Mucosa of rectum (tissue), 2 donors: Measurements from ENCODE around the gene ZNF710.
A peak's percentile ranks its signal among the peaks of the same experiment; 100 is the strongest.
"Not testable (repeated sequence)": the region's sequence is repeated elsewhere in the genome, so short reads cannot be mapped to it uniquely, and the experiment has no call there.

Source experiments
- H3K27ac ChIP-seq, 2 donors: one replicate each; pipeline ENCODE4 v1.7.0; 2013; ENCODE audit warnings: inconsistent platforms in 2 of 2, low read depth in 2 of 2, low read length in 2 of 2
- H3K27me3 ChIP-seq, 2 donors: one replicate each; pipeline ENCODE4 v1.7.0; 2013; ENCODE audit warnings: low read length in 2 of 2; ENCODE audit not compliant: control insufficient read depth in 2 of 2, insufficient read depth in 2 of 2
- H3K36me3 ChIP-seq, 2 donors: one replicate each; pipeline ENCODE4 v1.7.0; 2013; ENCODE audit warnings: low read length in 2 of 2; ENCODE audit not compliant: control insufficient read depth in 2 of 2, insufficient read depth in 2 of 2
- H3K4me1 ChIP-seq, 2 donors: one replicate each; pipeline ENCODE4 v1.7.0; 2013; ENCODE audit warnings: low read length in 2 of 2, mild to moderate bottlenecking in 1 of 2; ENCODE audit not compliant: control insufficient read depth in 2 of 2, insufficient read depth in 2 of 2
- H3K4me3 ChIP-seq, 2 donors: one replicate each; pipeline ENCODE4 v1.7.0; 2013; ENCODE audit warnings: low read length in 2 of 2
- H3K9ac ChIP-seq, 2 donors: one replicate each; pipeline ENCODE4 v1.7.0; 2013; ENCODE audit warnings: low read length in 2 of 2, low read depth in 1 of 2, mild to moderate bottlenecking in 1 of 2
- H3K9me3 ChIP-seq, 2 donors: one replicate each; pipeline ENCODE4 v1.7.0; 2013; ENCODE audit warnings: low read length in 2 of 2; ENCODE audit not compliant: control insufficient read depth in 2 of 2
- donor health status: healthy.
- donor health status: Normal muscosa, but diverticular disease.

Gene ZNF710

DNA sequence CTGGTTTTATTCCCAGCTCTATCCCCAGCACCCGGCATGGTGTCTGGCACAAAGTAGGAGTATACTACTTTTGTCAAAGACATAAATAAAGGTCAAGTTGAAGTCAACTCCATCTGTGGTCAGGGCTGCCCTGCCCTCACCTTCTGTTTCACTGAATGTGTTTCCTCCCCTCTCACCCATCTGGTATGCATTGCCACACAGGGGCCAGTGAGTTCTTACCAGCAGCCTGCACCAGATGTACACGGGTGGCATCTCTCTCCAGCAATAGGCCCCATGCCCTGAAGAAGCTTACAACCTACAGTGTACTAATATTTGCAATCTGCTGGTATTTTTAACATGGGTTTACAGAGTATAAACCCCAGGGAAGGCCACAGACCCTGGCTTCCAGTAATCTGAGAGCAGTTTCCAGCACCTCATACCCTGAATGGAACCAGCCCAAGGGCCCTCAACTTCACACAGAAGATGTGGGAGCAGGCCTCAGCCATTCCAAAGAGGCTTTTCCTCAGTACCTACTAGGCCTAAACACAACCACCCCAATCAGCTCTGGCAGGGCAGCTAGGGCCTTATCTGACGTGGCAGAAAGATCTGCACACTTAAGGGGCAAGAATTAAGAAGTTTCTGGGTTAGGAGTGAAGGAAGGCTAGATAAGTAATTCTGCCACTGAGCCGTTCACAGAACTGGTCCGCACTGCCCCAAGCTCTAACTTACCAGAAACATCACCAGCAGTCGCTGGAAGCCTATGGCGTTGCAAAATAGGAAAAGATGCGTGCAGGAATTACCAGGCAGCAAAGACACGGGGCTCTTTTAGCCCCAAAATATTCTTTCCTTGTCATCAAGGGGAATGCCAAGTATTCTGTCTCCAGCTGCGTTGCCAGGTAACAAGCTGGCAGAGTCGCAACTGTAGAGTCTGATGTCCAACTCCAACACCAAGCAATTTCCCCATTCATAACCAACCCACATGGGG lies 99.0 kb downstream of the ZNF710 start:
- Histone ChIP-seq H3K4me3 (peak overlapping the region in 1 of 2 donors; percentile 73), H3K27me3 (no peaks in the 10 kb centered on the region), H3K9ac (peak overlapping the region; percentile 11 to 14), H3K36me3 (no peaks in the 10 kb centered on the region), H3K27ac (peak overlapping the region; percentile 26 to 89), H3K9me3 (no peaks in the 10 kb centered on the region), H3K4me1 (peaks cover 22 to 35% of the 10 kb centered on the region in 2 donors)

DNA sequence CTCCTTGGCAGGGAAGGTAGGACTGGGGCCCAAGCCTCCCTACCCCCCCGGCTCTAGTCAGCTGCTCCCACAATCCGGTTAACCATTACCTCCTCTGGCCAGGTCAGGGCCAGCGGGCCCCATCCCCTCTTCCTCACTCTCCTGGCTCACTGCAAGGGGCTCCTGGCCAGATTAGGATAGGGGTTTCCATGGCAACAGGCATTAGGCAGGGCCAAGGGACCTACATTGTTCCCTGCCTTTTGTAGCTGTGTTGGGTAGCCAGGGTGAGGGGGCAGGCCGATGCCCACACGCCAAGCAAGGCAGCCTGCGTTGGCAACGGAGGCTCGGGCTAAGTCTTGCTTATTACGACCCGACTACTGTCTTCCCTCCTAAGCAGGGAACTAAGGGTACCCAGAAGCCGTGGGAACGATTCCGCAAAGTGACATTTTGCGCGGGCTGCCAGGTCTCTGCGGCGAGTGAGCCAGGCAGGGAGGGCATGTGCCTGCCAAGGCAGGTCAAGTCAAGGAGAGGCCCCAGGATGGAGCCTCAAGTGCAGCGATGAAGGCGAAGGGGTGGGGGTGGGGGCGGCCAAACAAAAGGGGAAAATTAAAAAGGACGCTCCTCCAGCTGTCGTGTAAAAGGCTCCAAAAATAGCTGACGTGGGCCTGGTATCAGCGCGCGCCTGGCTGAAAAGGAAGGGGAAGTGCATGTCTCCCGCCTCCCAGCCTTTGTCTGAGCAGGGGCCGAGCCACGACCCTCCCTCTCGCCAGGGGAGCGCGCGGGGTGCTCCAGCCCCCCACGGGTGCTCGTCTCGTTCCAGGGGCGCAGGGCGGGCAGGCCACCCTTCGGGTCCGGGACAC lies 100.2 kb downstream of the ZNF710 start:
- H3K9ac ChIP-seq: peak overlapping the region; percentile 79 to 95
- H3K27me3 ChIP-seq: no peaks in the 10 kb centered on the region
- H3K4me3 ChIP-seq: peak overlapping the region; percentile 70 to 73
- no peaks in the 10 kb centered on the region for H3K36me3 ChIP-seq
- H3K4me1 ChIP-seq: peaks cover 22 to 35% of the 10 kb centered on the region in 2 donors
- peak overlapping the region; percentile 83 to 89 for H3K27ac ChIP-seq
- H3K9me3 ChIP-seq: no peaks in the 10 kb centered on the region

DNA sequence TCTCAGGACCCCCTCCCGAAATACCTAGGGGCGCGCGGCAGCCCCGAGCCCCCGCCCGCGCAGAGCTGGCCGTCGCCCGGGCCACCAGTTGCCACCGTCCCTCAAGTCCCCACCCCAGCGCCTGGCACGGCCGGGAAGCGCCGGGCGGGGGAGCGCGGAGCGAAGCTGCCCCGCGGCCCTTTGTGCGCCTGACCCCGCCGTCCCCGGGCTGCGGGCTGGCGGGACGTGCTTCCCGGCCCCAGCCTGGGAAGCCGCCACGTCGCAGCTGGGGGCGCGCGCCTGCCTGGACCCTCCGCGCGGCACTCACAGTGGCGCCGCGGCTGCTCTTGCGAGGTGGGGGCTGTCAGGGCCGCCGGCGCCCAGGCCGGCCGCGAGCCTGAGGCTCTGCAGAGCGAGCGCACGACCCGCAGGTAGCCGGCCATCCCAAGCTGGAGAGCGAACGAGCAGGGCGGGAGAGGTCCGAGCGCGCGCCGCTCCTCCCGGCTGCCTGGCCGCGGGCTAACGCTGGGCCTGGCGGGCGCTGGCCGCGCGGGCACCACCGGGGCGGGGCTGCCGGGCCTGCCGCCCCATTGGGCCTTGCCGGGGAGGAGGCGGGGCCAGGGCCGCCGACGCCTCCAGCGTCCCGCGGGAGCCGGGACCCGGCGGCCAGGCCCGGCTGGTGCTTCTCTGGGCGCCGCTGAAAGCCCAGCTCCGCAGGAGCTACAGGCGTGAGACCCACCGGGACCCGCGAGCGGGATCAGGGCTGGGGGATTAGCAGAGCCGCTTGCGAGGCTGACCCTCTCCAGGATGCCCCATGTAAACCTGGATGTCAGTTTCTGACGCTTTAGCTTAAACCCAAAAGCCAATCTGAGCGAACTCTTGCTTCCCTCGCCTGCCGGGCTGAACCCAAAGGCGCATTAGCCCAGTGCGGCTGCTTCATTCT lies 101.1 kb downstream of the ZNF710 start, which contains the start of gene IDH2:
IDH2 (minus strand) TSS at position 500 of the 922 bp plus-strand sequence; CDS start at position 422, 78 bp downstream.
- H3K4me3 ChIP-seq: peak within 1 kb of the TSS; percentile 70 to 88
- peak within 1 kb of the TSS; percentile 92 to 95 for H3K9ac ChIP-seq
- no peaks in the 10 kb centered on the region for H3K27me3 ChIP-seq
- H3K27ac ChIP-seq: peak within 1 kb of the TSS; percentile 83 to 89
- H3K9me3 ChIP-seq: no peaks in the 10 kb centered on the region
- H3K36me3 ChIP-seq: no peaks in the 10 kb centered on the region
- peaks cover 22 to 35% of the 10 kb centered on the region in 2 donors for H3K4me1 ChIP-seq

DNA sequence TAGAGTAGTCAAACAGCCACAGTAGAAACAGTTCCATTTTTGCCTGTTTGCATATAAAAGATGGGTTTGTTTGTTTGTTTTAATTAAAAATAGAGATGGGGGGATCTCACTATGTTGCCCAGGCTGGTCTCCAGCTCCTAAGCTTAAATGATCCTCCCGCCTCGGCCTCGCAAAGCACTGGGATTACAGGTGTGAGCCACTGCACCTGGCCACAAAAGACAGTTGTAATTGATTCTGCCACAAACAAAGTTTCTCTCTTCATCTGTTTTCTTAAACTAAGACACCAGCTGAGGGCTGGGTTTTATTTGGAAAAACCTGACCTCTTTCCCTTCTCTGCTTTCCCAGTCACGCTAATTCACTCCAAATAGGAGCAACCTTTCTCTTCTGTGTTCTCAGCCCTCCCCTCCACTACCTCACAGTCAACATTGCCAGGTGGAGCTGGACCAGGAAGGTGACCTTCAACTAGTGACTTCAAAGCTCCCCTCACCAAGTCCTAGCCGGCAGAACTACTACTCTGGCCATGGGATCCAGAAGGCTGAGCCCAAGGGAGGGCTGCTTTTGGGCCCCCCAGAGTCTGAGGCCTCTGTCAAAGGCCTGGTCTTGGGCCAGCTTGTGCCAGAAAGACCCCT lies 102.7 kb downstream of the ZNF710 start:
- H3K9ac ChIP-seq: peak overlapping the region in 1 of 2 donors; percentile 21
- no peaks in the 10 kb centered on the region for H3K9me3 ChIP-seq
- no peaks in the 10 kb centered on the region for H3K27me3 ChIP-seq
- H3K27ac ChIP-seq: peak overlapping the region in 1 of 2 donors; percentile 28
- no peaks in the 10 kb centered on the region for H3K36me3 ChIP-seq
- H3K4me3 ChIP-seq: no peak overlapping the region
- H3K4me1 ChIP-seq: peaks cover 15 to 28% of the 10 kb centered on the region in 2 donors

DNA sequence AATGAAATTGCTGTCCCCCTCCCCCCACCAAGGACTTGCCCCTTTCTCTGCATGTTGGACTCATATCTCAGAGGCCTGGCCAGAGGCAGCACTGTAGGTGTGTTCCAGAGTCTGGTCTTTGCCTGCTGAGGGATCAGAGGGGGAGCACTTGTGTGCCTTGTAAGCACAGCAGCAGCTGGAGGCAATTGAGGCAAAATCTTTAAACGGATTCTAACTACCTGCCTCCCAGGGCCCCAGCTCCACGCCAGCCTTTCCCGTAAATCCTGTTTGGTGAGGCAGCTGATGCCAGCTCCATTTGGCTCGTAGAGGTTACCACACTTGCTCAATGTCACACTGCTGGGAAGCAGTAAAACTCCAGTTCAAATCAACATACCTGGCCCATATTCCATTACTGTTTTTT lies 103.4 kb downstream of the ZNF710 start:
- Histone ChIP-seq H3K9ac (no peak overlapping the region), H3K36me3 (no peaks in the 10 kb centered on the region), H3K4me3 (no peak overlapping the region), H3K4me1 (peaks cover 15 to 28% of the 10 kb centered on the region in 2 donors), H3K9me3 (no peaks in the 10 kb centered on the region), H3K27ac (peak overlapping the region in 1 of 2 donors; percentile 28), H3K27me3 (no peaks in the 10 kb centered on the region)

DNA sequence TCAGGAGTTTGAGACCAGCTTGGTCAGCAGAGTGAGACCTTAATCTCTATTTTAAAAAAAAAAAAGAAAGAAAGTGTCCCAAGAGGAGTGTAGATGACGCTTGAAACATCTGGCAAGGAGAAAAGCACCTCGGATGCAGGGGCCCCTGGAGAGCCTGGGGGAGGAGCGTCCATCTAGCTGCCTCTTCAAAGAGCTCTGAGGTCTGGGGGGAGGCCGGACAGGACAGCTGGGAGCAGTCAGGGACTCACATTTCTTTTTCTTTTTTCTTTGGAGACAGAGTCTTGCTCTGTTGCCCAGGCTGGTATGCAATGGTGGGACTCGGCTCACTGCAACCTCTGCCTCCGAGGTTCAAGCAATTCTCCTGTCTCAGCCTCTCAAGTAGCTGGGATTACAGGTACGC lies 104.4 kb downstream of the ZNF710 start:
- H3K27me3 ChIP-seq: no peaks in the 10 kb centered on the region
- no peaks in the 10 kb centered on the region for H3K9me3 ChIP-seq
- H3K27ac ChIP-seq: no peak overlapping the region
- peaks cover 5 to 24% of the 10 kb centered on the region in 2 donors for H3K4me1 ChIP-seq
- no peaks in the 10 kb centered on the region for H3K36me3 ChIP-seq
- no peak overlapping the region for H3K9ac ChIP-seq
- no peak overlapping the region for H3K4me3 ChIP-seq

DNA sequence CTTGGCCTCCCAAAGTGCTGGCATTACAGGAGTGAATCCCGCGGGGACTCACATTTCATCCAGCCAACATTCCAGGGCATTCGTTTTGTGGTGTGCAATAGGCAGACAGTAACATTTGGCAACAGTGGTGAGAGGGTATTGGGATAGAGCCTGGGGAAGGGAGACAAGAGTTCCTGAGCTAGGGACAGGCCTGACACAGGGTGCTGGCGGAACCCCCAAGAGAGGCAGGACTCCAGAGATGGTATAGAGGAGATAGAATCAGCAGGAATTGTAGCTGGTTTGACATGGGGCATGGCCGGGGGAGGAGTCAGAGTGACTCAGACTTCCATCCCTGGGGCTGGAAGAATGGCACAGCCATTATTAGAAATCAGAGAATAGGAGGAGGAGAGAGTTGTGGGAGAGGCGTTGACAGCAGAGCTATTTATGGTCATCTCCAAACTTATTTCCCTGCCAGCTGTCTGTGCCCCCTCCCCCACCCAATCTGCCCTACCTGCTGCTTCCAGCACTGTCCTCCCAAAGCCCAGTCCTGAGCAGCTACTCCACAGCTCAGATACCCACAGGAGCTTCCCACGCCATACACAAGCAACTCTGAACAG lies 105.5 kb downstream of the ZNF710 start:
- no peaks in the 10 kb centered on the region for H3K27me3 ChIP-seq
- no peaks in the 10 kb centered on the region for H3K9me3 ChIP-seq
- H3K4me1 ChIP-seq: peaks cover 0 to 13% of the 10 kb centered on the region in 2 donors
- H3K27ac ChIP-seq: peak overlapping the region in 1 of 2 donors; percentile 62
- H3K9ac ChIP-seq: no peak overlapping the region
- H3K4me3 ChIP-seq: no peak overlapping the region
- no peaks in the 10 kb centered on the region for H3K36me3 ChIP-seq

DNA sequence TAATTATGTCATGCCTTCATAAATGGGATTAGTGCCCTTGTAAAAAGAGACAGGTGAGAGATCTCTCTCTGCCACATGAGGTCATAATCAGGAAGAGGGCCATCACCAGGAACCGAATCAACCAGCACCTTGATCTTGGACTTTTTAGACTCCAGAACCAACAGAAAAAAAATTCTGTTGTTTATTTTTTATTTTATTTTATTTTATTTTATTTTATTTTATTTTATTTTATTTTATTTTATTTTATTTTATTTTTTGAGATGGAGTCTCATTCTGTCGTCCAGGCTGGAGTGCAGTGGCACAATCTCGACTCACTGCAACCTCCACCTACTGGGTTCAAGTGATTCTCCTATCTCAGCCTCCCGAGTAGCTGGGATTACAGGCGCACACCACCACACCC lies 106.9 kb downstream of the ZNF710 start:
- H3K9ac ChIP-seq, H3K27ac ChIP-seq, H3K27me3 ChIP-seq, H3K4me3 ChIP-seq, H3K9me3 ChIP-seq, H3K36me3 ChIP-seq: not testable (repeated sequence)
- H3K4me1 ChIP-seq: peaks cover 0 to 11% of the 10 kb centered on the region in 2 donors
